ENCODE results near the gene MTMR1.

MTMR1 gene

DNA sequence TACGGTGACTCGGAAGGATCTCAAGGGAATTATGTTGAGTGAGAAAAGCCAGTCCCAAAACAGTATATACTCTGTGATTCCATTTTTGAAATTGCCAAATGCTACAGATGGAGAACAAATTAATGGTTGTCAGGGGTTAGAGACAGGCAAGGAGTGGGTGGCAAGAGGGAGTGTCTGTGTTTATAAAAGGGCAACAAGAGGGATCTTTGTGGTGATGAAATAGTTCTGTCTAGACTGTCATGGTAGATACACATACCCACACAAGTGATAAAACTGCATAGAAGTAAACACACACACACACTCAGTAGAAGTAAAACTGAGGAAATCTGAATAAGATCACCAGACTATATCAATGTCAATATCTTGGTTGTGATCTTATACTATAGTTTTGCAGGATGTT, 112.5 kb downstream of the MTMR1 start:
- DNase-seq = no peak

DNA sequence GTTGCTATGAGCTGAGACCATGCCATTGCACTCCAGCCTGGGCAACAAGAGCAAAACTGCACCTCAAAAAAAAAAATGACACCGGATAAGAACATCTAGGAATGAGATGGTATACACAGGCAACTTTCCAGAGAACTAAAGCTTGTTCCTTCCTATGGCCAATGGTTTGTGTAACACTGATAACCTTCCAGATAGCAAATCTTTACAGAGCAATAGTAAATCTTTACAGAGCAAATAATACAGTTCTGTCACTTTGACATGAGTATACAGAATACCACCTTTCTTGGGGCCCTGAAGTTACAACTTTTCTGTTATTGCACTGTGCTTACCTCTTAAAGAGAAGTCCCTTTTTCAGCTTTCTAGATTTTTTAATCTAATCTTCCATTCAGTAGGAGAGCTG, 113.6 kb downstream of the MTMR1 start:
- no peak for DNase-seq

DNA sequence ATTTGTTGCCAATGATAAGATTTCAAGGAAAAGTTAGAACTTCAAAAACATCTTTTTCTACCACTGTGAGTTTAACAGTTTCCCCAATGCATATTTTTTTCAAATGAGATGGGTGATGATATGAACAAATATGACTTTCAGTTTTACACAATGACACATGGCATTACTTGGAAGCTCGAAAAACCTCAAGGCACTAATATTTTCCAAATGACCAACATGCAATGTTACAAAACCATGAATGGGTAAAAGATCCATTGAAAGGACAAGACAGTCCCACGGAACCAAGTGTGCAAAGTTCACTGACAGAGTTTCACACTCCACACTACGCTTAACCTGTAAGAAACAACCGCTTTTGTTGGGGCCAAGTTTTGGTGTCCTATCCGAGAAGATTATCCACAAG, 120.7 kb downstream of the MTMR1 start:
- DNase-seq = no peak
